Measurements from ENCODE around the gene RBPJ.

DNA sequence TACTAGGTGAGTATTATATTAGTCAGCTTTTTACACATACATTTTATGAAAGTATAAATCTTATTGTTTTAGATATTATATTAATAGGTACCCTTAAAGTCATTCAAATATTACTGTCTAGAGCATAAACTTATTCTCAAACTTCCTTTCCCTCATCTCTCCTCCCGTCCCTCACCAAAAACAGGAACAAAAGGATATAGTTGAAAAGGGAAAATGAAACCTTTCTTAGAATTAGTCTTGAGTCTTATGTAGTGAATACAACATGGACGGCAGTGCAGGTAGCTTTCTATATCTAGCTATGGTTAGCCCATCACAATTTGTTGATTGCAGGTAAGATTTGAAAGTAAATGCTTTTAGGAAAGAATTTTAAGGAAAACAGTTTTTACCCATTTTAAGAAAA lies 65.6 kb downstream of the RBPJ start:
- TF ChIP-seq SP1 (IDR thresholded peaks at IDR 0.05) = no peak
- TF ChIP-seq HDGF (IDR thresholded peaks at IDR 0.05; ENCODE audit: borderline replicate concordance) = no peak
- no peak for TF ChIP-seq BHLHE40 (IDR thresholded peaks at IDR 0.05; ENCODE audit: borderline replicate concordance)
- no peak for TF ChIP-seq LEF1 (IDR thresholded peaks at IDR 0.05; ENCODE audit: borderline replicate concordance)
- no peak for TF ChIP-seq FOXA1 (IDR thresholded peaks at IDR 0.05)
- no peak for TF ChIP-seq ZNF384 (IDR thresholded peaks at IDR 0.05)
- TF ChIP-seq L3MBTL2 (conservative IDR thresholded peaks at IDR 0.05) = no peak
- TF ChIP-seq ELF4 (IDR thresholded peaks at IDR 0.05) = no peak
- TF ChIP-seq PKNOX1 (IDR thresholded peaks at IDR 0.05) = no peak
- no peak for TF ChIP-seq FOXK2 (IDR thresholded peaks at IDR 0.05)
- TF ChIP-seq ARNT (IDR thresholded peaks at IDR 0.05) = no peak
- TF ChIP-seq FOXM1 (IDR thresholded peaks at IDR 0.05; ENCODE audit: borderline replicate concordance) = no peak
